K562 (cell line): ENCODE data around the gene ELOVL2. TPM values are rescaled to one million over a fixed set of nuclear protein-coding genes. Genes with fewer than 3 reads are reported as not detected.

Experiments used
- ATAC-seq: fragments of 200-7000 bp; cut with Tn5 transposase; 3 replicates; pipeline ENCODE4 v1.9.1; 2020; ENCODE audit warnings: moderate library complexity
- BruUV-seq: library from RNA; stranded (reverse); fragments of 400-500 nt; replicated peaks from 2 replicates; lab custom pipeline; 2021; lab: Mats Ljungman, UMichigan
- CTCF ChIA-PET: fragments of 300-600 bp; formaldehyde crosslinking; extraction: SDS; loops from one replicate; lab custom pipeline; 2021; ENCODE audit warnings: low intra/inter-chr PET ratio; lab: Yijun Ruan, JAX
- POLR2A ChIA-PET: fragments of 300-600, 350-650 bp; sonication (Branson Sonifier 250); formaldehyde crosslinking; extraction: SDS; loops from one replicate; lab custom pipeline; 2021; ENCODE audit warnings: antibody characterized with exemption, inconsistent platforms; lab: Yijun Ruan, JAX
- DNase-seq, 4 experiments: peaks; one replicate each; pipeline versions ENCODE4 v3.0.0 to v3.0.0-alpha.2; 2011 to 2018; ENCODE audit warnings: low spot score in 3 of 4, mixed read lengths in 3 of 4; ENCODE audit errors: extremely low read depth in 1 of 4
- FAIRE-seq: peaks from 2 replicates; lab custom pipeline; 2011; peaks lifted over from hg19 to GRCh38; lab: Jason Lieb, UNC
- H2AFZ ChIP-seq: 2 replicates; pipeline ENCODE4 v1.6.0; 2011; ENCODE audit warnings: low read depth, low read length, control low read depth, inconsistent platforms
- H3K27ac ChIP-seq: fragments of 200-600 bp; 3 replicates; pipeline ENCODE4 v1.8.0; 2011; ENCODE audit warnings: low read depth, mild to moderate bottlenecking, control low read depth, inconsistent platforms, low read length, moderate library complexity, mixed read lengths; ENCODE audit errors: extremely low read depth
- H3K27me3 ChIP-seq, 2 experiments: fragments of 300-600 bp in 1 of 2; 2 replicates in 1 of 2; 3 replicates in 1 of 2; pipeline versions ENCODE4 v1.6.0 to v1.8.0; 2011; ENCODE audit warnings: inconsistent platforms in 2 of 2, low read length in 2 of 2, mild to moderate bottlenecking in 1 of 2, mixed read lengths in 1 of 2, moderate library complexity in 1 of 2; ENCODE audit not compliant: control insufficient read depth in 2 of 2, insufficient read depth in 2 of 2
- H3K36me3 ChIP-seq: fragments of 300-600 bp; 3 replicates; pipeline ENCODE4 v1.8.0; 2011; ENCODE audit warnings: mild to moderate bottlenecking, low read length, inconsistent platforms; ENCODE audit not compliant: control insufficient read depth, insufficient read depth
- H3K4me1 ChIP-seq, 2 experiments: fragments of 200-600 bp in 1 of 2; replicated peaks in 1 of 2; 2 replicates in 1 of 2; 3 replicates in 1 of 2; pipeline versions ENCODE4 v1.5.1 to v1.8.0; 2011; ENCODE audit warnings: inconsistent platforms in 2 of 2, low read length in 2 of 2, mild to moderate bottlenecking in 1 of 2, mixed read lengths in 1 of 2, moderate library complexity in 1 of 2; ENCODE audit not compliant: control insufficient read depth in 2 of 2, insufficient read depth in 2 of 2
- H3K4me2 ChIP-seq: 2 replicates; pipeline ENCODE4 v1.6.1; 2011; ENCODE audit warnings: low read length, control low read depth, inconsistent platforms, mixed read lengths; ENCODE audit not compliant: insufficient read depth
- H3K4me3 ChIP-seq: fragments of 200-600 bp; sonication (generic), shearing (Covaris generic); 2 replicates; pipeline ENCODE4 v1.5.1; 2016; ENCODE audit warnings: control low read depth, inconsistent platforms
- H3K79me2 ChIP-seq: fragments of 200-600 bp; 3 replicates; pipeline ENCODE4 v1.8.0; 2011; ENCODE audit warnings: low read length, inconsistent platforms; ENCODE audit not compliant: control insufficient read depth, insufficient read depth
- H3K9ac ChIP-seq, 2 experiments: 2 replicates each; pipeline versions ENCODE4 v1.6.0 to v1.6.1; 2011; ENCODE audit warnings: low read depth in 2 of 2, low read length in 2 of 2, control low read depth in 1 of 2, inconsistent platforms in 1 of 2, mild to moderate bottlenecking in 1 of 2, mixed read lengths in 1 of 2; ENCODE audit not compliant: insufficient read depth in 1 of 2
- H3K9me1 ChIP-seq: one replicate; pipeline ENCODE4 v1.6.0; 2011; ENCODE audit warnings: inconsistent platforms, mild to moderate bottlenecking, low read length, moderate library complexity; ENCODE audit not compliant: control insufficient read depth, insufficient read depth
- H3K9me3 ChIP-seq: replicated peaks from 2 replicates; pipeline ENCODE4 v1.5.1; 2011; ENCODE audit warnings: low read depth, low read length, inconsistent platforms; ENCODE audit not compliant: control insufficient read depth, insufficient read depth
- H4K20me1 ChIP-seq: replicated peaks from 2 replicates; pipeline ENCODE4 v1.6.1; 2011; ENCODE audit warnings: low read length, inconsistent platforms, mixed read lengths; ENCODE audit not compliant: control insufficient read depth, insufficient read depth
- CBX3 ChIP-seq, 2 experiments: IDR thresholded peaks; 1 replicate in 1 of 2; 2 replicates in 1 of 2; pipeline ENCODE4 v1.6.1; 2012; ENCODE audit warnings: inconsistent platforms in 2 of 2, low read length in 2 of 2, borderline replicate concordance in 1 of 2, control low read depth in 1 of 2
- KDM5B ChIP-seq: fragments of 200-600 bp; sonication (generic); IDR thresholded peaks from 2 replicates; pipeline ENCODE4 v1.6.1; 2012; ENCODE audit warnings: low read depth, mild to moderate bottlenecking, moderate library complexity, low read length, control low read depth, inconsistent platforms; ENCODE audit not compliant: insufficient replicate concordance
- MYNN ChIP-seq, 2 experiments: sonication (generic); formaldehyde crosslinking in 1 of 2; IDR thresholded peaks; 2 replicates each; pipeline versions ENCODE4 v1.5.0 to v1.6.1; 2016 to 2020; ENCODE audit warnings: antibody characterized with exemption in 1 of 2, missing genetic modification reagents in 1 of 2
- PBX2 ChIP-seq, 2 experiments: IDR thresholded peaks in 1 of 2; conservative IDR thresholded peaks in 1 of 2; 2 replicates each; pipeline ENCODE4 v1.6.1; 2016; ENCODE audit warnings: low read depth in 2 of 2, mild to moderate bottlenecking in 1 of 2, missing compliant biosample characterization in 1 of 2, missing genetic modification characterization in 1 of 2, moderate library complexity in 1 of 2
- PPARD ChIP-seq: fragments of 250-450 bp; sonication (Bioruptor Pico); IDR thresholded peaks from 2 replicates; pipeline ENCODE4 v1.8.0; 2022; ENCODE audit warnings: inconsistent platforms, mild to moderate bottlenecking, moderate library complexity
- RREB1 ChIP-seq: fragments of 250-450 bp; sonication (Bioruptor Pico); IDR thresholded peaks from 2 replicates; pipeline ENCODE4 v1.4.0; 2020
- XRCC5 ChIP-seq: fragments of 200-400 bp; formaldehyde crosslinking; IDR thresholded peaks from 2 replicates; pipeline ENCODE4 v1.6.1; 2017; ENCODE audit warnings: low read depth, mild to moderate bottlenecking, low read length
- ZNF134 ChIP-seq: fragments of 250-450 bp; sonication (Bioruptor Pico); conservative IDR thresholded peaks from 2 replicates; pipeline ENCODE4 v1.4.0; 2020
- WGBS: fragments of 100-300 bp; shearing (Covaris generic); methylation state at CpG from one replicate; pipeline ENCODE4 v1.1.6; 2016; ENCODE audit warnings: low coverage, mixed read lengths; ENCODE audit not compliant: insufficient coverage; ENCODE audit errors: missing lambda C conversion rate; 5-methylcytosine and 5-hydroxymethylcytosine counted together
- in situ Hi-C: fragments of 300-500 bp; cut with MboI; formaldehyde crosslinking; loops from 4 replicates; pipeline ENCODE4 v1.15.0; 2018; ENCODE audit warnings: inconsistent platforms, mixed read lengths
- intact Hi-C: fragments of 100-400 bp; cut with micrococcal nuclease; formaldehyde crosslinking; loops from 2 replicates; pipeline ENCODE4 v1.14.2; 2022
- polyA plus RNA-seq, 8 experiments: library from polyadenylated mRNA; depleted of rRNA in 4 of 8; stranded (reverse) in 5 of 8; unstranded in 3 of 8; fragments of >200 nt; fragmentation: Nextera tagmentation in 2 of 8; fragmentation: Illumina TruSeq in 1 of 8; extraction: Ambion mirVana in 2 of 8; extraction: Trizol in 1 of 8; gene quantifications; 2 replicates each; pipeline versions ENCODE4 v1.2.1 to v1.2.3, GENCODE V29; 2011 to 2014; ENCODE audit warnings: inconsistent platforms in 1 of 8, missing spikeins in 1 of 8
- total RNA-seq, 7 experiments: library from RNA; depleted of rRNA in 6 of 7; stranded (reverse); fragments of >200 nt in 6 of 7; fragmentation: Illumina TruSeq in 2 of 7; extraction: Trizol in 2 of 7; gene quantifications; 2 replicates each; pipeline versions ENCODE4 v1.2.1 to v1.2.3, GENCODE V29; 2011 to 2021; ENCODE audit warnings: low replicate concordance in 1 of 7

ELOVL2 gene
- total and polyA plus RNA-seq, 9 of the 15 experiments (the other 6 are each of a cell fraction or from before 2014, with no cell fraction given), result 0.05 to 0.96 (median 0.31) TPM

GRCh38 chr6:11089695-11090094, 45.6 kb upstream of the ELOVL2 start:
- 47% methylated on average over 1 of the region's 1 CpG for WGBS
- Histone ChIP-seq H3K79me2 (peaks cover 8% of the 10 kb centered on the region), H3K4me1 (0 out of 5 replicates have a peak, but pooled peaks cover 3 to 4% of the 10 kb centered on the region in 2 experiments), H3K4me2 (no peak overlapping the region), H3K9me1 (no peaks in the 10 kb centered on the region), H3K9me3 (no peaks in the 10 kb centered on the region), H3K9ac (no peak overlapping the region; a peak in 1 of 4 replicates), H4K20me1 (no peaks in the 10 kb centered on the region), H3K4me3 (no peak overlapping the region), H3K27me3 (no peaks in the 10 kb centered on the region), H3K27ac (no peak overlapping the region), H3K36me3 (no peaks in the 10 kb centered on the region), H2AFZ (no peak overlapping the region)
- DNase-seq, result no peak
- CTCF ChIA-PET, result no interaction called here
- TF ChIP-seq KDM5B (no peak), PPARD (CRISPR knock-in tag) (no peak), XRCC5 (no peak), CBX3 (IDR thresholded peaks at IDR 0.05; ENCODE audit: borderline replicate concordance in 1 of 2, low read length in 2 of 2) (no peak), MYNN (IDR thresholded peaks at IDR 0.05) (no peak), MYNN (CRISPR knock-in tag; IDR thresholded peaks at IDR 0.05) (no peak), ZNF134 (CRISPR knock-in tag) (no peak), RREB1 (CRISPR knock-in tag) (no peak), PBX2 (CRISPR knock-in tag; IDR thresholded peaks at IDR 0.05; ENCODE audit: low read depth) (no peak), PBX2 (tag; conservative IDR thresholded peaks at IDR 0.05; ENCODE audit: low read depth) (no peak)
- in situ Hi-C loops (no loop called here), intact Hi-C loops (no loop called here)
- ATAC-seq, result no peak
- no TSS peak for BruUV-seq
- POLR2A ChIA-PET, result no interaction called here
- no peak for FAIRE-seq
